GM21576 (cell line): ENCODE data around the gene COL18A1.
"Not testable (repeated sequence)": the region's sequence is repeated elsewhere in the genome, so short reads cannot be mapped to it uniquely, and the experiment has no call there.

Experiments used
- ATAC-seq: cut with Tn5 transposase; IDR thresholded peaks from one replicate; pipeline ENCODE4 v1.9.1; 2021; ENCODE audit warnings: mild to moderate bottlenecking, moderate library complexity; ENCODE audit not compliant: unreplicated experiment

Gene COL18A1

DNA sequence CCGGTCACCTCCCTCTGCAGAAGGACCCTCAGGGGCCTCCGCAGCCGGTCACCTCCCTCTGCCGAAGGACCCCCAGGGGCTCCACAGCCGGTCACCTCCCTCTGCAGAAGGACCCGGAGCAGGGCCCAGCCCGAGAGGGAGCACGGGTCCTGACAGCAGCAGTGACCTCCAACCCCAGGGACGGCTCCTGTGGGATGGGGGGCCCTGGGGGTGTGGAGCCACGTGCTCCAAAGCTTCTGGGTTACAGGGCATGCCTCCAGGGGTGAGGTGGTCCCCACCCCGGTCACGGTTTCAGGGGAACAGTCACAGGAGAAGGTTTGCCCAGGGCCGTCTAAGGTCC lies 97.0 kb downstream of the COL18A1 start:
- no peak for ATAC-seq

DNA sequence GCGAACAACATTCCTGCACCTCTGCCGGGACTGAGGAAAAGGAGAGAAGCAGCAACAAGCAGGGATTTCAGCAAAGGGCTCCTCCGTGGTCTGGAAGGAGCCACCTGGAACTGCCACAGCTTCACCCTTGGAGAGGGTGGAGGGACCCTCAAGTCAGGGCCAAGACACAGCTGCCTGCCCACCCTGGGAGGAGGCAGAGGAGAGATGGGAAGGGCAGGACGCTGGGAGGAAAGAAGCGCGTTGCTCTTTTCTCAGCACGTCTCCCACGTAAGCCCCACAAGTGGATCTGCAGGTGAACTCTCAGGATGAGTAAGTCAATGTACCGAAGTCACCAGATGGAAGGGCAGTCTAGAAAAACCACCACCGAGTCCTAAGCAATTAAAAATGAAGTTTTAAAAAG lies 97.6 kb downstream of the COL18A1 start:
- ATAC-seq: no peak

GRCh38 chr21:45503226-45503625 lies 98.3 kb downstream of the COL18A1 start:
- ATAC-seq: not testable (repeated sequence)

DNA sequence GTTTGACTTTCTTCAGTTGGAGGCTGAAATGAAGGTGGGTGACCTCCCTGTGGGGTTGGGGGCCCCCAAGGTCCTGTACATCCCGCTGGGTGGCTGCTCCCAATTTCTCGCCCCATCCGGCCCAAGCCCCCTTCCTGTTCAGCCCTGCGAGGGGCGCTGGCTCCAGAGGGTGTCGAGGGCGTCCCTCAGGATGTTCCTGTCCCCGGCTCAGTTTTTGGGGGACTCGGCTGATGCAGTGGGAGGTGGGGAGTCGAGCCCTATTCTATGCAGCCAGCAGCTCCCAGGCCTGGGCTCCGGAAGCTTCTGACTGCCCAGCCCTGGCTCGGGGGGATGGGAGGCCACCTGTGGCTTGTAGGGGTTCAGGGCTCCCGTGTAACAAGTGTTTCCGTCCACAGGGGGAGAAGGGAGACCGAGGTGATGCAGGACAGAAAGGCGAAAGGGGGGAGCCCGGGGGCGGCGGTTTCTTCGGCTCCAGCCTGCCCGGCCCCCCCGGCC lies 99.1 kb downstream of the COL18A1 start:
- no peak for ATAC-seq

DNA sequence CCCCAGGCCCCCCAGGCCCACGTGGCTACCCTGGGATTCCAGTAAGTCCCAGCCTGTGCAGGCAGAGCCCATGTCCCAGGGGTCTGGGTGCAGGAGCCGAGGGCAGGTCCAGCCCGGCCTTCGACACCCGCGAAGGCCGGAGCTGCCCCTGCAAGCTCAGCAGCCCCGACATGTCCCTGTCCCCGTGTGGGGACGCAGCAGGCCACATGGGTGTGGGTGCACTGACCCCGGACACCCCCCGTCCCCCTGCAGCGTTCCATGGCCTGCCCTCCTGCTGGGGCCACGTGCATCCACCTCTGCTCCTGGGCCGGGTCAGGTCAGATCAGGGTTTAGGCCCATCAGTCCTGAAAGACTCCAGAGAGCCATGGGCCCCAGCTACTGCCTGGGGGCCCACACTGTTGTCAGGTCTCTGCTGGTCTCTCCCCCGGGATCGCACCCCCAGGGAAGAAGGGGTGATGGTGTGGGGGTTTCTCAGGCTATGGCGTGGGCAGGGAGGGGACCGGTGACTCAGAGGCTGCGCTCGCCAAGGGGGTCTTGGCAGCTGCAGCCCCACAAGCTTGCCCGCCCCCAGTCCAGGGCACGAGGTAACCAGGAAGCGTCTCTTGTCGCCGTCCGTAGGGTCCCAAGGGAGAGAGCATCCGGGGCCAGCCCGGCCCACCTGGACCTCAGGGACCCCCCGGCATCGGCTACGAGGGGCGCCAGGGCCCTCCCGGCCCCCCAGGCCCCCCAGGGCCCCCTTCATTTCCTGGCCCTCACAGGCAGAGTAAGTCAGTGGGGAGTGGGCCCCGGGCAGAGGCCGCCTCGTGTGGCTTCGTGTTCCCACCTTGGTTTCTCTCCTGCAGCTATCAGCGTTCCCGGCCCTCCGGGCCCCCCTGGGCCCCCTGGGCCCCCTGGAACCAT lies 99.8 kb downstream of the COL18A1 start:
- ATAC-seq: no peak

DNA sequence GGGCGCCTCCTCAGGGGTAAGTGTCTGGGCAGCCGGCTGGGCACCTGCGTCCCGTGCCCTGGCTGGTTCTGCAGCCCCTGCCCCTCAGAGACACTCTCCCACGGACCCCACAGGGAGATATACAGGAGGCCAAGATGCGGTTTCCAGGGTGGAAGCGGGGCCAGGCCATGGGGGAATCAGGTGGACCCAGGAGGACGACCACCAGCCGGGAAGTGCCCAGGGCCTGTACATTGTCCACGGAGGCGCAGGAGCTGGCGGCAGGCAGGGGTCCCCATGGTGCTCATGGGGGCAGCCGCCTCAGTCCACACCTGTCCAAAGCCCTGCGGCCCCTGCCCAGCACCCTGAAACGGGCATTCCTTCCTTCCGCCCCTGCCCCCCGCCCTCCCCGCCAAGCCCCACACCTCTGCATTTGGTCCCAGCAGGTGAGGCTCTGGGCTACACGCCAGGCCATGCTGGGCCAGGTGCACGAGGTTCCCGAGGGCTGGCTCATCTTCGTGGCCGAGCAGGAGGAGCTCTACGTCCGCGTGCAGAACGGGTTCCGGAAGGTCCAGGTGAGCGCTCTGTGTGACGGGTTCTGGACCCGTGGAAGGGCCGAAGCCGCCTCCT lies 100.6 kb downstream of the COL18A1 start:
- no peak for ATAC-seq

DNA sequence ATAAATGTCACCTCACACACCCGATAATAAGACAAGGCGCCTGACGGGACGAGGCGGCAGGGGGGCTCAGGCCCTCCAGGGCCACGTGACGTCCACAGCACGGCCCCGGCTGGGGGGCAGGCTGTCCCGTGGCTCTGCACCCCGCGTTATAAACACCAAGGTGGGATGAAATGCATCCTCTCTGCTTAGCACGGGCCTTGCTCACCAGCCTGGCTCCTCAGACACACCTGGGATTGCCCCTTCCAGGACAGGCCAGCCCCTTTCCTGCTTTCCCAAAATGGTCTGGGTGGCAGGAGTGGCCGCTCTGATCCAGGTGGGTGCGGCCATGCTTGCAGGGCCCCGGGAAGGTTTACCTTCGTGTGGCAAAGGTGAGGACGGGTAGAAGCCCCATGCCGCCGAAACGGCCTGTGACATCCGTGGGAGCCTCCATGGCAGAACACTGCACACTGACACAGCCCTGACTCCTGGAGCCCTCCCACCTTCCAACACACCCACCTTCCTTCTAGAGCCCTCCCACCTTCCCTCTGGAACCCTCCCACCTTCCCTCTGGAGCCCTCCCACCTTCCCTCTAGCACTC lies 101.4 kb downstream of the COL18A1 start:
- no peak for ATAC-seq

DNA sequence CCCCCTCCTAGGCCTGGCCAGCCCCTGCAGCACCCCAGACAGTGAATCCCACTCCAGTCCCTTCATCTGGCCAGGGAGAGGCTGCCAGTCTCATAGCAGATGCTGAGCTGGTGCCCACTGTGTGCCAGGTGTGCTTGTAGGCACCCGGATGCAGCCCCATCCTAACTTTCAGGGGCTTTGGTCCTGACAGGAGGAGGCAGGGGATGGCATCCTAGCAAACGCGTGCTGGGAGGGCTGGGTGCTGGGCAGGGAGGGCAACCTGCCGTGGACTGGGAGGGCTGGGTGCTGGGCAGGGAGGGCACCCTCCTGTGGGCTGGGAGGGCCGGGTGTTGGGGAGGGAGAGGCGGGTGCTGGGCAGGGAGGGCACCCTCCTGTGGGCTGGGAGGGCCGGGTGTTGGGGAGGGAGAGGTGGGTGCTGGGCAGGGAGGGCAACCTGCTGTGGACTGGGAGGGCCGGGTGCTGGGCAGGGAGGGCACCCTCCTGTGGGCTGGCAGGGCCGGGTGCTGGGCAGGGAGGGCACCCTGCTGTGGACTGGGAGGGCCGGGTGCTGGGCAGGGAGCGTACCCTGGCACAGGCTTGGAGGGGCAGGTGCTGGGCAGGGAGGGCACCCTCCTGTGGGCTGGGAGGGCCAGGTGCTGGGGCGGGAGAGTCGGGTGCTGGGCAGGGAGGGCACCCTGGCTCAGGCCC lies 102.0 kb downstream of the COL18A1 start:
- no peak for ATAC-seq

DNA sequence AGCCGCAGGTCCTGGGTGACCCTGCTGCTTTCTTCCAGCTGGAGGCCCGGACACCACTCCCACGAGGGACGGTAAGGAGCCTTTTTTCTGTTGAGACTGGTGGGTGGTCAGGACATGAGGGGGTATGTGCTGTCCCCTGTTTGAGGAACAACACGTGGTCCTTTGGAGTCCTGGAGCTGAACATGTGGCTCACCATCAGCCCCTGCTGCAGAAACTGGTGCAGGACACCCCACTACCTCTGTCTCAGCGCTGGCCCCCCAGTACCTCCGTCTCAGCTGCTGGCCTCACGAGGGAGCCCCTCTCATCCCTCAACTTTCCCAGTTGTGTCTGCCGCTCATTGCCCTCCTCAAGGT lies 102.5 kb downstream of the COL18A1 start:
- no peak for ATAC-seq

DNA sequence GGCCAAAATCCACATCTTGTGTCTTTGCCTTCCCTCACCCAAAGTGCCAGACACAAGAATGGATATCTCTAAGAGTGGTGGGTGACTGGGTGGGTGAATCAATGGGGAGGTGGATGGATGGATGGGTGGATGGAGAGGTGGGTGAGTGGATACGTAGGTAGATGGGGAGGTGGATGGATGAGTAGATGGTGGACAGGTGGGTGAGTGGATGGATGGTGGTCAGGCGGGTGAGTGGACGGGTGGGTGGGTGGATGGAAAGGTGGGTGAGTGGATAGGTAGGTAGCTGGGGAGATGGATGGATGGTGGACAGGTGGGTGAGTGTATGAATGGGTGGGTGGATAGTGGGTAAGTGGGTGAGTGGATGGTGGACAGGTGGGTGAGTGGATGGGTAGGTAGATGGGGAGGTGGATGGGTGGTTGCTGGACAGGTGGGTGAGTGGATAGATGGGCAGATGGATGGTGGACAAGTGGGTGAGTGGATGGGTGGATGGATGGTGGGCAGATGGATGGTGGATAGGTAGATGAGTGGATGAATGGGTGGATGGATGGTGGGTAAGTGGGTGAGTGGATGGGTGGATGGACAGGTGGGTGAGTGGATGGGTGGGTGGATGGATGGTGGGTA lies 103.0 kb downstream of the COL18A1 start:
- no peak for ATAC-seq

DNA sequence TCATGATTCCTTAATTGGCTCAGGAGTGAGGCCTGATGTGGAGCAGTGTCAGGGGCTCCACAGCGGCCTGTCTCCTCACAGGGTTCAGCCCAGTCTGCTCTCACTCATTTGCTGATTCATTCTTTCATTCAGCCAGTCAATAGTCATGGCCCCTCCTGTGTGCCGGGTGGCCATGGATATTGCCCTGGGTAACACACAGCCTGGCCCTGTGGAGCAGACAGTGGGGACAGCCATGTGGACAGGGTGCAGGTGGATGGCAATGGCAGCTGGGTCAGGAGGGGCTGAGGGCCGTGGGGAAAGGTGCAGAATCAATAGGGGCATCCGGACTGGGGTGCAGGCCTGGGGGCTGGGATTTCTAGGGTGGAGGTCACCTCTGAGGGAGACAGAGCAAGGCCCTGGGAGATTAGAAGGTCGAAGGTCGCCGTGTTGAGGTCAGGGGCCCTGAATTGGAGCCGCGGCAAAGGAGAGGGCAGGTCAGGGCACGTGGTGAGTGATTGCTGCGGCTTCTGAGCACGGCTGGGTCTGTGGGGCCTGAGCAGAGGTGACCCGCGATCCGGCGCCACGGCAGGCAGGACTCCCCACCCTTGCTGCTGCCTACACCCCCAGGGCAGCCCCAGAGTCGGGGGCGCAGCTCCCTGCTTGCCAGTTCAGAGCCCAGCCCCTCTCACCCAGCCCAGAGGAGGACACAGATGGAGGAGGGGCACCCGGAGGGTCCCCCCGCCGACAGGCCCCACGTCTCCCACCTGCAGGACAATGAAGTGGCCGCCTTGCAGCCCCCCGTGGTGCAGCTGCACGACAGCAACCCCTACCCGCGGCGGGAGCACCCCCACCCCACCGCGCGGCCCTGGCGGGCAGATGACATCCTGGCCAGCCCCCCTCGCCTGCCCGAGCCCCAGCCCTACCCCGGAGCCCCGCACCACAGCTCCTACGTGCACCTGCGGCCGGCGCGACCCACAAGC lies 103.9 kb downstream of the COL18A1 start:
- no peak for ATAC-seq

DNA sequence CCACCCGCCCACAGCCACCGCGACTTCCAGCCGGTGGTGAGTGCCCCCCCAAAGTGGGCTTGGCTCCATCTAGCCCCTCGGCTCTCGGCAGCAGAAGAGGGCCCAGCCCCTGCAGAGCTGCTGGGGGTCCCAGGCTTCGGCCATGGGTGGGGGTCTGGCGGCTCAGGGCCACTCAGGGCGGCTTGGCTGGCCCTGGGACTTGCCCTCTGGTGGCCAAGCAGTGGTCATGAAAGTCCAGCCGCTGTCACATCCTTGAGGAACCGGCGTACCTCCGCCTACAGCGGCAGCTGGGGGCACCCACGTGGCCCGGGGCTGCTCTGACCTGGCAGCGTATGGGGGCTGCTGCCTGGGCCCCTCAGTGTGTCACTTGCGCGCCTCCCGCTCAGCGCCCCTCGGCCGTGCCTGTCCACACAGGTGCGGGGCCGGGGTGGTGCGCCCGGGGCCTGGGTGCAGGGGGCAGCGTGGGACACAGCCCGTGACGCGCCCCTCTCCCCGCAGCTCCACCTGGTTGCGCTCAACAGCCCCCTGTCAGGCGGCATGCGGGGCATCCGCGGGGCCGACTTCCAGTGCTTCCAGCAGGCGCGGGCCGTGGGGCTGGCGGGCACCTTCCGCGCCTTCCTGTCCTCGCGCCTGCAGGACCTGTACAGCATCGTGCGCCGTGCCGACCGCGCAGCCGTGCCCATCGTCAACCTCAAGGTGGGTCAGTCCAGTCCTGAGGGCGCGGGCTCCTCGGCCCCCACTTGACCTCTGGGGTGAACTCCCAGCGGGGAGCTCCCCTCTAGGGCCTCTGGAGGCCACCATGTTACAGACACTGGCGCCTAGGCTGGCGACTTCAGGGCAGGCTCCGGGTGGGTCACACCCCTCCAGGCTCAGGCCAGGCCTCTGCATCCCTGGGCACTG lies 104.9 kb downstream of the COL18A1 start:
- ATAC-seq: no peak

DNA sequence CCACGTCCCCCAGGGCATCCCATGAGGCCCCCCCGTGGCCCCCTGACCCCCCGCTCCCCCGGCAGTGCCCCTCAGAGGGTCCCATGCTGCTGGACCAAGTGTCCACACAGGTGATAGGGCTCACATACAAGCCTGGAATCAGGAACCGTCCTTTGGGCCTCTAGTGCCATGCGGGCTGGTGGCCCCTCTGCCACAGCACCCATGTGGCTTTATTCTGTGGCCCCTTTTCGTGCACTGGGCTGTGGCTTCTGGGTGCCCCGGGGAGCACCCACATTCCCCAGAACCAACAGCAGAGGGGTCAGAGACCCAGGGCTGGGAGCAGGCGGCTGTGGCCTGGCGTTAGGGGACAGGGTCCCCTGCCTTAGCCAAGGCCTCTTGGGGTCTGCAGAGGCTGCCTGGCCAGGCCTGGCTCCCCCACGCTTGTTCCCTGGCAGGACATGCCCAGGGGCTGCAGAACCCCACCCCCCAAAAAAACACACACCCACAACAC lies 105.5 kb downstream of the COL18A1 start:
- ATAC-seq: no peak

DNA sequence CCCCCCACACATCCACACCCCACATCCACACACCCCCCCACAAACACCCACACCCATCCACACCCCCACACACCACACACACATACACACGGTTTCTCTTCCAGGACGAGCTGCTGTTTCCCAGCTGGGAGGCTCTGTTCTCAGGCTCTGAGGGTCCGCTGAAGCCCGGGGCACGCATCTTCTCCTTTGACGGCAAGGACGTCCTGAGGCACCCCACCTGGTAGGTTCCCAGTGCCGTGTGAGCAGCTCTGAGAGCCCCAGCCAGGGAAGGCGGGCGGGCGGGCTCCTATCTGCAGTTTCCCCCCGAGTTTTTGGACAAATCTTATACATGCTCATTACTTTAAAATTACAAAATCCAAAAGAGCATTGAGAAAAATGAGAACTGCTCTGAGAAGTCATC lies 106.0 kb downstream of the COL18A1 start:
- ATAC-seq: no peak

DNA sequence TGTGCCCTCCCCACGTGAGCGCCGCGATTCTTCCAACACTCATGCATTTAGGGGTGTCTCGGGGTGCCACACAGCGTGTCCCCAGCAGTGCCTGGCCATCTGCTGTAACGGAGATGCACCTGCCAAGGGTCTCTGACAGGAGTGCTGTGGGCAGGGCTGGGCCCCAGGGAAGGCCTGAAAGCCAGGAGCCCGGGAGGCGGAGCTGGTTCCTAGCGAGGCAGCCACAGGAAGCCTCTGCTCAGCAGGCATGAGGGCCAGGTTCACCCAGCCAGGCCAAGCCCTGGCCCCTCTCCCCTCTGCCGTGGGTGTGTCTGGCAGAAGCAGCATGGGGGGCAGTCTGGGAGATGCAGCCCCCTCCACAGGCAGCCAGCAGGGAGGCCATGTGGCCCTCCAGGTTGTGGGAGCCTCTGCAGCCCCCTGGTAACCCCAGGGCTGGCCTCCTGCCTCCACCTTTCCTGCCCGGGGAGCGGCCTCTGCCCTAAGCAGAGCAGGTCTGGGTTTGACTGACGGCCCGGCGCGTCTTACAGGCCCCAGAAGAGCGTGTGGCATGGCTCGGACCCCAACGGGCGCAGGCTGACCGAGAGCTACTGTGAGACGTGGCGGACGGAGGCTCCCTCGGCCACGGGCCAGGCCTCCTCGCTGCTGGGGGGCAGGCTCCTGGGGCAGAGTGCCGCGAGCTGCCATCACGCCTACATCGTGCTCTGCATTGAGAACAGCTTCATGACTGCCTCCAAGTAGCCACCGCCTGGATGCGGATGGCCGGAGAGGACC lies 106.9 kb downstream of the COL18A1 start:
- ATAC-seq: no peak

GRCh38 chr21:45512626-45513002 lies 107.6 kb downstream of the COL18A1 start:
- ATAC-seq: no peak

GRCh38 chr21:45513003-45513717 lies 108.2 kb downstream of the COL18A1 start:
- no peak for ATAC-seq
